Thyroid gland (tissue), 4 donors: Measurements from ENCODE around the gene PAX6.

Experiments used
- CTCF ChIP-seq, 6 experiments: fragments of 200-600 bp in 3 of 6; fragments of 450-650 bp in 3 of 6; sonication (generic) in 3 of 6; IDR thresholded peaks; one replicate each; pipeline ENCODE4 v1.5.1; 2016 to 2019; ENCODE audit warnings: antibody characterized with exemption in 6 of 6, mild to moderate bottlenecking in 2 of 6, inconsistent platforms in 1 of 6, moderate library complexity in 1 of 6
- POLR2A ChIP-seq, 2 donors: fragments of 450-650 bp; IDR thresholded peaks; one replicate each; pipeline ENCODE4 v1.6.1; 2017; ENCODE audit warnings: antibody characterized with exemption in 2 of 2, mild to moderate bottlenecking in 2 of 2, moderate library complexity in 1 of 2

- TF ChIP-seq CTCF (IDR thresholded peaks at IDR 0.05): no peak
- no peak for TF ChIP-seq POLR2A (IDR thresholded peaks at IDR 0.05)
Observed at GRCh38 chr11:31799435-31800397, 11.4 kb downstream of the PAX6 start.
